ENCODE measurements around the gene HMGB3. TPM values are rescaled to one million over a fixed set of nuclear protein-coding genes. Genes with fewer than 3 reads are reported as not detected.
"Not testable (repeated sequence)": the region's sequence is repeated elsewhere in the genome, so short reads cannot be mapped to it uniquely, and the experiment has no call there.

HMGB3 gene
- 8.9 TPM for total RNA-seq
- long read RNA-seq, transcript HMGB3-201 (5 exons, 3,560 nt): major isoform, 5 of 11 reads
- long read RNA-seq, partial matches to known transcripts: 2 of 11 reads
- long read RNA-seq, other reads (novel, unspliced or antisense): 4 of 11 reads

DNA sequence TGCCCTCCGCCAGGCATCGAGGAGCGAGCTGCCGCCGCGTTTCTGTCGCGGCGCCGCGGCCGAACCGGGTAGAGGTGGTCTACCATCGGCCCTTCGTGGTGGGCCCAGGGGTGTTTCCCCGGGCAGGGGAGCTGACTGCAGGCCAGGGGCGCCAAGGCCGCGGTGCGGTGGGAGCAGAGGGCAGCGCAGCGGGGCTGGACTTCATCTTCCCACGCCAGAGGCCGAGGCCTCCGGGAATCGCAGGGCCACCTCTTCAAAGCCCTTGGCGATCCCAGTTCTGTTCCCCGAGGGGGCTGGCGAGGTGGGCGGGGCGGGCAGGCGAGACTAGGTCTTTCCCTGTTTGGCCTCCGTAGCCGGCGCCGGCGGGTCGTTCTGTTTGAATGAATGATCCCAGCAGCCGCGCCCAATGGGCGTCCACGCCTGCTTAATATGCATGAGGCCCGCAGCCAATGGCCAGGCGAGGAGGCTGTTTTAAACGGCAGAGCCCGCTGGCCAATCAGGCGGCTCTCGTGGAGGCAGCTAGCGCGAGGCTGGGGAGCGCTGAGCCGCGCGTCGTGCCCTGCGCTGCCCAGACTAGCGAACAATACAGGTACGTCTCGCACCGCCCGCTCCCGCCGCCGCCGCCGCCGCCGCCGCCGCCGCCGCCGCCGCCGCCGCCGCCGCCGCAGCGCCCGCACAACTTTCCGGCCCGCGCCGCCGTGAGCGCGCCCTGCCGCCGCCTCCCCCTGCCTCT, at the start of gene HMGB3:
TSS of gene HMGB3 (plus strand) at position 548 of the 733 bp plus-strand sequence. CDS start 2,265 bp downstream, outside the sequence.
- peak; percentile 92 for DNase-seq (ENCODE audit: low spot score)
- intact Hi-C loops (cut with DNase I): loop anchor here (5.0 to 10.0 kb wide), 2 partner anchors 88 to 211 kb away; partner anchors contain the start of gene CD99L2

DNA sequence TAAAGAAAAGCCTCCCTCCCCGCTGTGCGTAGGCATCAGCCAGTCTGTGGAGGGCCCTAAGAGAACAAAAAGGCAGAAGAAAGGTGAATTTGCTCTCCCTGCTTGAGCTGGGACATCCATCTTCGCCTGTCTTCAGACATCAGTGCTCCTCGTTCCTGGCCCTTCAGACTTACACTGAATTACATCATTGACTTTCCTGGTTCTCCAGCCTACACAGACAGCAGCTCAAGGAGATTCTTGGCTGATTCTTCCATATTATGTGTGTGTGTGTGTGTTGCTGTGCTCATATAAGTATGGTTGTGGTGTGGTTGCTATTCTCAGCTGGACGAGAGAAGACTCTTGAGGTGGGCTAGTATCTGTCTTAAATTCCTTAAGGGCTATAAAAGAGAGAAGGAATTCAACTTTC, 49.2 kb upstream of the HMGB3 start:
- no peak for DNase-seq (ENCODE audit: low spot score)
- intact Hi-C loops (cut with DNase I): no loop called here

DNA sequence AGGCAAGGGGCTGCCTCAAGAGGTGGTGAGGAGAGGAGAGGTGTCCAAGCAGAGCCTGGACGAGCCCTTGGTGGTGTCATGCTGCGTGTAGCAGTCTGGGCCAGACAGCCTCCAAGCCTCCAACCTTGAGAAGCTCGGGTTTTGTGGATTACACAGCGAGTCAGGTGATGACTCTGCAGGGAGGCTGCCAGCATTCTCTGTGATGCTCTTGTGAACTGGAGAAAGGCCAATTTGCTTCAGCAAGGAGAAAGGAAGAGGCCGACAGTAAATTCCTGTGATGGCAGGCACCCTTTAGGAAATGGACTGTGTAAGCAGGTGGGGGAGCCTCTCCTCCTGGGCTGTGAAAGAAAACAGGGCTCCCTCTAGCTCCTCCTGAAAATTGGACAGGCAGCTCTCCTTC, 48.7 kb upstream of the HMGB3 start:
- no peak for DNase-seq (ENCODE audit: low spot score)
- intact Hi-C loops (cut with DNase I): no loop called here

DNA sequence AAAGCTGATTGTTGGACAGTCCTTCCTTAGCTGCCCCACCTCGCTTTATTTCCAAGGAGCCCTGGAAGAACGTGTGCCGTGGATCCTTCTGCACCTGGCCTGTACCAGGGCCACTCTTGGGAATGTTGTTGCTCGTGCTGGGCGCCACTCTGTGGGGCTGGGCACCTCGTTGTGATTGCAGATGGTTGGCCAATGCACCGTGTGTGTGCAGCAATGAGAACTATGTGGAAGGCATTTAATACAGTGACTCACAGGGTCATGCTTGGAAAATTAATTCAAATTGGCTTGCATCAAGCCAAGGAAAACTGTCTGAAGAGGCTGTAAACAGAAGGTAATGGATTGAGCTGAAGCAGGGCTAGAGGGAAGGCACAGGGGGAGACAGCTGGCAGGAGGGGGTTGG, 47.7 kb upstream of the HMGB3 start:
- intact Hi-C loops (cut with DNase I): no loop called here

GRCh38 chrX:150936556-150936955, 46.6 kb upstream of the HMGB3 start:
- intact Hi-C loops (cut with DNase I): no loop called here
- no peak for DNase-seq (ENCODE audit: low spot score)

More for the DNA sequence above, 47.7 kb upstream of the HMGB3 start:
- DNase-seq (ENCODE audit: low spot score): no peak

- DNase-seq (ENCODE audit: low spot score): no peak
- intact Hi-C loops (cut with DNase I): no loop called here
These were observed 42.2 kb upstream of the HMGB3 start for GRCh38 chrX:150940844-150941495.

GRCh38 chrX:150941580-150941979, 41.6 kb upstream of the HMGB3 start:
- intact Hi-C loops (cut with DNase I): no loop called here
- no peak for DNase-seq (ENCODE audit: low spot score)

DNA sequence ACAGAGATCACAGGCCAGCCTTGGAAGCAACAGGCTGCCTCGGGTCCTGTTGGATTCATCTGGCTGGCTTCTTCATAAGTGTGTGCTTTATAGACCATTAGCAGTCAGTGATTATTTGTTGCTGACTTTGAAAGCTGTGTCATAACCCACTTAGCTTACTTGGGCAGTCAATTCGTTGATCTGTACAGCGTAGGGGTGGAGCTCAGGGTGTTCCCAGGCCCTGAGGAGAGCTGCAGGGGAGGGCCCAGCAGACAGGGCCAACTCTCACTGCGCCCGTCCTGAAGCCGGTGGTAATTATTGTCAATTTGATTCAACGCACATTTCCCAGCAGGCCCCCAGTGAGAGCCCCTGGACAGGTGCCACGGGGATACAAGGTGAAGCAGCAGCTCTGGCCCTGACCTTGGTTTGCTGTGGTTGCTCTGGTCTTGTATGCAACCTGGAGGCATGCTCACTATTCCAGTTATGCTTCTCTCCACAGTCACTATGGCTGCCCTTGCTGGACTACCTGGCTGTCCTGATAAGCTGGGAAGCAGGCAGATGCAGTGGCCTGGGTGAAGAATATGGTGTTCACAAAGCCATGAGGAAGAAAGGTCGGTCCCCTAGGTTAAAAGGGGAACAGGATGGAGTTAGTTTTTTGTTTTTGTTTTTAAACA, 40.1 kb upstream of the HMGB3 start:
- intact Hi-C loops (cut with DNase I): no loop called here
- DNase-seq (ENCODE audit: low spot score): no peak

DNA sequence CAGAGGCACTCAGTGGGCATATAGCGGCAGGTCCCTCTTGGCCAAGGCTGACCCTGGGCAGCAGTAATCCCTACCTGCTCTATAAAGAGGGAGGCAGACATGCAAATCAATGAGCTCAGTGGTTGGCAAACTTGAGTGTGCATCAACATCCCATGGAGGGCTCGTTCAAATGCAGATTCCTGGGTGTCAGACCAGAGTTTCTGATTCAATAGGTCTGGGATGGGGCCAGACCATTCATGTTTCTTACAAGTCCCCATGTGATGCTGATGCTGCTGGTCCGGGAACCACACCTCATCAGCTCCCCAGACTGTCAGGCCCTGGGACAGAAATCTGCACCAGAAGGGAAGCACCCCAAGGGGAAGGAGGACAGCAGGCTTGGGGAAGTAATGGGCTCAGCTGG, 38.9 kb upstream of the HMGB3 start:
- DNase-seq (ENCODE audit: low spot score): no peak
- intact Hi-C loops (cut with DNase I): no loop called here

DNA sequence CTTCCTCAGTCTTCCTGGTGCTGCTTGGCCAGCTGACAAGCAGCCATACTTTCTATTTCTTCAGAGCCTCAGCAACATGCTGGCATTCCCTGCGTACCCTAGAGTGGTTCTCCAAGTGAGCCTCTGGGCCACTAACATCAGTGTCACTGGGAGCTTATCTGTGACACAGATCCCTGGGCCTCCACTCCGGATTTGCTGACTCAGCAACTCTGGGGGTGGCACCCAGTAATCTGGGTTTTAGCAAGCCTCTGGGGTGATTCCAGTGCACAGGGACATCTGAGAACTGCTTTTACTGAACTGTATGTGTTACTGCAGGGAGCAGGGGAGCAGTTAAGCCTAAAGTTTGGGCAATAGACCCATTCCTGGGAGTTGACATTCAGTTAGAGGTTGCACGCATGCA, 28.2 kb upstream of the HMGB3 start:
- DNase-seq (ENCODE audit: low spot score): no peak
- intact Hi-C loops (cut with DNase I): no loop called here

GRCh38 chrX:150955590-150955989, 27.5 kb upstream of the HMGB3 start:
- intact Hi-C loops (cut with DNase I): no loop called here
- DNase-seq (ENCODE audit: low spot score): no peak

DNA sequence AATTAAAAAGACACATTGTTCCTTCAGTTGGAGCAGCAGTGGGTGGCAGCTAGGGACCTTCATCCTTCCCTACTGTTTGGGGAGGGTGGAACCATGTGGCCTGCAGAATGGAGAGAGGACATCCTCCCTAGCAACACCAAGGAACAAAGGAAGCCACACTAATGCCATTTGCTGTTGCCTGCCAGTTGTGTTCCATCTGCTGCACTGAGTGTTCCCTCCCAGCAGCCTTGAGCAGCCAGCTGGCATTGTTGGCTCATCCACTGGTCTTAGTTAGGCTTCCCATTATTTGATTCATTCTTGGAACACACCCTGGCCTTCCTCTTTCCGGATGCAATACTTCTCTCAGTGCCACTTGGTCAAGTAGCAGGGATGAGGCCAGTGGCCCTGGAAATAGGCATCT, 25.0 kb upstream of the HMGB3 start:
- no peak for DNase-seq (ENCODE audit: low spot score)
- intact Hi-C loops (cut with DNase I): no loop called here

GRCh38 chrX:150959557-150959956, 23.6 kb upstream of the HMGB3 start:
- intact Hi-C loops (cut with DNase I): no loop called here

DNA sequence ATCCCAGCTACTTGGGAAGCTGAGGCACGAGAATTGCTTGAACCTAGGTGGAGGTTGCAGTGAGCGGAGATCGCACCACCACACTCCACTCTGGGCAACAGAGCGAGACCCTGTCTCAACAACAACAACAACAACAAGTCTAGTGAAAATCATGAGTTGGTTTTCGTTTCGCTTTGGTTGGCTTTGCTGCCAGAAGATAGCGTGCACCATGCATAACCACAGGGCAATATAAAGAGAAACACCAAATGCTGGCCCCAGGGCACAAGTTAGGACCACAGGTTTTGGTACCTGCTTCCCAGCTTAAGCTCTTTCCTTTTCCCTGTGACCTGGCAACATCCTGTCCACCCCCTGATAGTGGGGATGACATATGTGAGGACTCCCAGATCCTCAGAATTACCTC, 21.5 kb upstream of the HMGB3 start:
- intact Hi-C loops (cut with DNase I): no loop called here
- DNase-seq (ENCODE audit: low spot score): no peak

More at GRCh38 chrX:150959557-150959956, 23.6 kb upstream of the HMGB3 start:
- no peak for DNase-seq (ENCODE audit: low spot score)

DNA sequence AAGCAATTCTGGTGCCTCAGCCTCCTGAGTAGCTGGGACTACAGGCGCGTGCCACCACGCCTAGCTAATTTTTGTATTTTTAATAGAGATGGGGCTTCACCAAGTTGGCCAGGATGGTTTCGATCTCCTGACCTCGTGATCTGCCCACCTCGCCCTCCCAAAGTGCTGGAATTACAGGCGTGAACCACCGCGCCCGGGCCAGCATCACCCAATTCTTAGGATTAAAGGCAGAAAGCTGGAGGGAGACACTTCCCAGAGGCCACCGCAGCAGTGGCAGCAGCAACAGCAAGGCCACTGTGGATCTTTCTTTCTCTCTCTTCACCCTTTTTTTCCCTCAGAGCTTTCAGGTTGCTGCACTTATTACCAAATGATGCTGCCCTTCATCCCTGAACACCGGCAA, 18.7 kb upstream of the HMGB3 start:
- intact Hi-C loops (cut with DNase I); DNase-seq (ENCODE audit: low spot score): not testable (repeated sequence)

DNA sequence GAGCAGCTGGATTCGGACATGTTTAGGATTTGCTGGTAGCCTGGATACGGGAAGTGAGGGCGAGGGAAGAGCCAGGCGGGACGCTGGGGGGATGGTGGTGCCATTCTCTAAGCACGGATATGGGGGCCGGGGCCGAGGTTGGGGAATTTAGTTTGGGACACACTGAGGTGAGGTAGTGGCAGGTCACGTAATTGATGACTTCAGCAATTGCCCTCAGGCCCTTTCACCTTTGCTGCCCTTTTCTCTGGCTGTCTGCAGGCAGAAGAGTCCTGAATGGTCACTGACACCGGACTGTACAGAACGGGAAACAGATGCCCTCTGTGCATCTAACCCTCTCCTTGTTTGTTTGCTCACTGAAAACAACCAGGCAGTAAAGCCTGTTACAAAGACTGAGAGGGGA, 16.9 kb upstream of the HMGB3 start:
- intact Hi-C loops (cut with DNase I): no loop called here

DNA sequence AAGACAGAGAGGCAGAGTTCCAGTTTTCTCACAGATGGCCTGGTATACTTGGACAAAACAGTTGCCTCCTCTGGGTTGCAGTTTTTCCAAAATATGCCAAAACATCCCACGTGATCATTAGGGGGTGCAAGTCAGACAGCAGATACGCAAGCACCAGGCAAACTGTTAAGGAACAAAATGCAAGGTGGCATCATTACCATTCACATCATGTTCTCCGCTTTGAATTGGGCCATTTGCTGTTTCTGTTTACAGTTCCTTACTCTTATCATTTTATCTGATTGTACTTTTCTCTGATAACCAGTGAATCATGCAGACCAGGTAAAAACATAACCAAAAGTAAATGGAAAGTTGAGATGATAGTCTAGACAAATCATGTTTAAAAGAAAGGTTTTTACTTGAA, 16.4 kb upstream of the HMGB3 start:
- intact Hi-C loops (cut with DNase I): no loop called here
- DNase-seq (ENCODE audit: low spot score): no peak

More for the DNA sequence above, 16.9 kb upstream of the HMGB3 start:
- DNase-seq (ENCODE audit: low spot score): no peak

GRCh38 chrX:150967786-150968185, 15.3 kb upstream of the HMGB3 start:
- DNase-seq (ENCODE audit: low spot score): no peak
- intact Hi-C loops (cut with DNase I): no loop called here

- intact Hi-C loops (cut with DNase I): no loop called here
- DNase-seq (ENCODE audit: low spot score): no peak
These were observed 14.0 kb upstream of the HMGB3 start for GRCh38 chrX:150968862-150969720.

DNA sequence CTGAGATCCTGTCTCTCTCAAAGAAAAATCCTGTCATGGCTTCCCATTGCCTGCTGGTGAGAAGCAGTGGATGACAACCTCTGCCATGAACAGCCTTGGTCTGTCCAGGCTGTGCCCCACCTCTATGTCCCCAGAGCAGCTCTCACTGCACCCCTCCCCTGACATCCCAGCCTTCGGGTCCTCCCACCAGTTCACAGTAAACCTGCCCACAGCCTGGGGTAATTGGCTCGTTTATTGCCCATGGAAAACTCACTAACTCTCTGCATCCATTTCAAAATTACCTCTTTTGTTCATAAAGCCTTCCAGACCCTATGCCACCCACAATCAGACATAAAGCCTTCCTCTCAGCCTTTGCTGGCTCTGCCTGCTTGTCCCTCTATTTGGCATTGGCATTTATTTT, 10.7 kb upstream of the HMGB3 start:
- intact Hi-C loops (cut with DNase I): no loop called here
- no peak for DNase-seq (ENCODE audit: low spot score)
